ENCODE results near the gene SDCCAG8.
"Not testable (repeated sequence)": the region's sequence is repeated elsewhere in the genome, so short reads cannot be mapped to it uniquely, and the experiment has no call there.

SDCCAG8 gene

DNA sequence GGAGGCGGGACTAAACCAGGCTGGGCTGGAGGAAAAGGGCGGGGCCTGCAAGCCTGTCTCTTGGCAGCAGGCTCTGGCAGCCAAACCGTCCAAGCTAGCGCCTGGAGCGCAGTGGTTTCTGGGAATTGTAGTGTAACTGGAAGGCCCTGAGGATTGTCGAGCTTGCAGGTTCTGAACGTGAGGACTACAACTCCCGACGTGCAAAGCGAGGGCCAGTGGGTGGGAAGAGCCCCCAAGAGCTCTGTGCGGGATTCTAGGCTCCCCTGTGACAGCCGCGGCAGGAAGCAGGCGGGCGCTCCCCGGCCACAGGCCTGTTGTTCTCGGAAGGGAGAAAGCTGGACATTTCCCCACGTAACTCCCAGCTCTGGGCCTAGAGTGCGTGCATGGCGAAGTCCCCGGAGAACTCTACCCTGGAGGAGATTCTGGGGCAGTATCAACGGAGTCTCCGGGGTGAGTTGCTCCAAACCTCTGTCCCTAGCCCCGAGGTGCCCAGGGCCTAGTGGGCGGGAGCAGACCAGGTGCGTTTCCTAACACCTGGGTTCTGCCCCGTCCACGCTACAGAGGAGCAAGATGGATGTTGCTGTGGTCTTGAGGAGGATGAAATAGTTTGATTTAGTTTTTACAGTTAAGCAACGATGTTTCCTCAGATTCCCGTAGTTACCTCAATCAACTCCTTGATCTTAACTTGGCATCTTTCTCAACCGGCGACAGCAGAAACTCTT, at the start of gene SDCCAG8:
SDCCAG8 (plus strand) TSS at position 251 of the 722 bp plus-strand sequence; CDS start at position 384, 133 bp downstream.
- DNase-seq = peak; percentile 99

- DNase-seq = not testable (repeated sequence)
These were observed 43.9 kb upstream of the SDCCAG8 start for GRCh38 chr1:243211984-243212383.

DNA sequence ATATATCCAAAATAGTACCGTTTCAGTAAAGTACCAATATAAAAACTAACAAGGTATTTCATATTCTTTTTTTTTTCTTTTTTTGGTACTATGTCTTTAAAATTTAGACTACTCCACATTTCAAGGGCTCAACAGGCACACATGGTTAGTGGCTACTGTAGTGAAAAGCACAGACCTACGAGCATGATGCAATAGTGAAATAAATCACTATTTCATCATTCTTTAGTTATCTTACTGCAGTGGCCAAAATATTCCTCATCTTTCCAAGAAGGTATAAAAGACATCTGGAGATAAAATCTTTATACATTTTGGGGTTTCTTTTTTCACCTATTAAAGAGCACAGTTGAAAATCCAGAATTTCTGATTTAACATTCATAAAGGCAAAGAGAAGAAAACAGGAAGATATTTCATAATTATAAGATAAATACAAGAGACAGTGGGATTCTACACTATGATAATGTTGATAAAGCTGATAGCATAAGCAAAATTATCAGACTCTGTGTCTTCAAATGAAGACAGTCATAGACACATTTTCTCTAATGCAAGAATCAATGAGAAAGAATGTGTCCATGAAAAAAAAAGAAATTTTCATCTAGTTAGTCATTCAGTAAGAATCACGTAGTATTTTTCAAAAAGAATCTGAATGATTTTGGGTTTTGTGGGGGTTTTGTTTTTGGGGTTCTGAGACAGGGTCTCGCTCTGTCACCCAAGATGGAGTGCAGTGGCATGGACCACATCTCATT, 42.6 kb upstream of the SDCCAG8 start:
- DNase-seq = no peak

DNA sequence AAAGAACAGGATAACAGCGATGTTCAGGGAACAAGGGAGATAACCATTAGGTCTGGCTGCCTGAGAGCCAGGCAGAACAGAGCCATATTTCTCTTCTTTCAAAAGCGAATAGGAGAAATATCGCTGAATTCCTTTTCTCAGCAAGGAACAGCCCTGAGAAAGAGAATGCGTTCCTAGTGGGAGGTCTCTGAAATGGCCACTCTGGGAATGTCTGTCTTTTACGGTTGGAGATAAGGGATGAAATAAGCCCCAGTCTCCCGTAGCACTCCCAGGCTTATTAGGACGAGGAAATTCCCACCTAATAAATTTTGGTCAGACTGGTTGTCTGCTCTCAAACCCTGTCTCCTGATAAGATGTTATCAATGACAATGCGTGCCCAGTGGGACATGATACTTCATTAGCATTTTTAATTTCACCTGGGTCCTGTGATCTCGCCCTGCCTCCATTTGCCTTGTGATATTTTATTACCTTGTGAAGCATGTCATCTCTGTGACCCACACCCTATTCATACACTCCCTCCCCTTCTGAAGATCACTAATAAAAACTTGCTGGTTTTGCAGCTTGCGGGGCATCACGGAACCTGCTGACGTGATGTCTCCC, 40.5 kb upstream of the SDCCAG8 start:
- not testable (repeated sequence) for DNase-seq

DNA sequence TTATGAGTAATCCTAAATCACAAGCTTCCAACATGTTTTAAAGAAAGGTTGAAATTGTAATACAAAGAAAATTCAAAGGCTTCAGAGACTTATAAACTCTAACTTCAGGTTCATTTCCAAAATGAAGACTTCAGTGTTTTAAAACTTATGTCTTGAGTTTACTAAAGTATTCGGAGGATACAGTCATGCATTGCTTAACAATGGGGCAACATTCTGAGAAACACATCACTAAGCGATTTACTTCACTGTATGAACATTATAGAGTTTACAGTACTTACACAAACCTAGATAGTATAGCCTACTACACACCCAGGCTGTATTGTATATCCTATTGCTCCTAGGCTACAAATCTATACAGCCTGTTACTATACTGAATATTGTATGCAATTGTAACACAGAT, 39.1 kb upstream of the SDCCAG8 start:
- no peak for DNase-seq

- DNase-seq = no peak
These were observed 38.5 kb upstream of the SDCCAG8 start for GRCh38 chr1:243217349-243217748.

DNA sequence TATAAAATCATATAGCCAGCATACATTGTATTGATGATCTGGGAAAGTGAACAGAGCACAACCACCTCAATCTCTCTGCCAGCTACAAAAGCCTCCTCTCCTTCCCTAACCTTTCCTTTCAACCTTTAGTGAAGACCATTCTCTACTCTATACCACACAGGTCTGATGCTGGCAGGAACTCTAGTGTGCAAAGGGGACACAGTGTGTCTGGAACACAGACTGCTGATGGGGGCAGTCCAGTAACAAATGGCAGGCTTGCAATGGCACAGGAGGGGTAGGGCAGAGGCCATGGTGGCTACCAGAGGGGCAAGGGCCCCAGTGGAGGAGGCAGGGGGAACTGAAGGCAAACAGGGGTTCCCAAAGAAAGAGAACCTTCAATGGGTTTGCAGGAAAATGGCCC, 37.8 kb upstream of the SDCCAG8 start:
- DNase-seq = no peak

DNA sequence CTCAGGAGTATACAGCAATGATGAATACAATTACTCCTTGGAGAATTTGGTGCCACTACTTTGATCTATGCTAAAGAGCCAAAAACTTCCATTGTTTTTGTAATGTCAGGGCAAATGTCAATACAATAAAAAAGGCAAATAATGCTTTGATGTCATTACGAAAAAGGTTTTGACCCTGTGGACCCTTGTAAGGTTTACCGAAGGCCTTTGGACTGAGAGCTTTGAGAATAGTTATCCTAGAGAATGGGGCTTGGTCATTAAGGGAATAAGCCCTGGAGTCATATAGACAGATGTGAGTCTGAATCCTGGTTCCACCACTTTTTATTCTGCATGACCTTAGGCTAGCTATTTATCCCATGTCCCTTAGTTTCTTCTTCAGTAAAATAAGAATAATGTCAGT, 28.2 kb upstream of the SDCCAG8 start:
- no peak for DNase-seq

GRCh38 chr1:243229526-243229925, 26.3 kb upstream of the SDCCAG8 start:
- DNase-seq = no peak

- no peak for DNase-seq
These were observed 24.9 kb upstream of the SDCCAG8 start for GRCh38 chr1:243230914-243231313.

DNA sequence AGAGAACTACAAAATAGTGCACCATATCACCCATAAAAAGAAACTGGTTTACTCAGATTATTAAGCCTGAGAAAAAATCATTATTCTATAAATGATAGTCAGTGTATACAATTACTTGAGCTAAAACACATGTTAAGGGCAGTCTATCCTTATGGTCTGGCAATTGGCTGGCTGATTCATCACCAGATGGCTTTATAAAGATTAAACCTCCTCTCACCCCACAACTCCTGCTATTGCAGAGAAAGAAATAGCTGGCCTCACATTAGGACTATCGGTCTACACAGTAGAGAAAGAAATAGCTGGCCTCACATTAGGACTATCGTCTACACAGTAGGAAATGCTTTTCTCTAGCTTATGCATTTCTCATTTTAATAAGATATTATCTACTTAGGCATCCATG, 21.9 kb upstream of the SDCCAG8 start:
- DNase-seq = no peak

- no peak for DNase-seq
These were observed 20.7 kb upstream of the SDCCAG8 start for GRCh38 chr1:243234978-243235647.

- no peak for DNase-seq
These were observed 19.1 kb upstream of the SDCCAG8 start for GRCh38 chr1:243236604-243237252.

GRCh38 chr1:243244432-243244841, 11.4 kb upstream of the SDCCAG8 start:
- no peak for DNase-seq

GRCh38 chr1:243246916-243247315, 8.9 kb upstream of the SDCCAG8 start:
- no peak for DNase-seq

DNA sequence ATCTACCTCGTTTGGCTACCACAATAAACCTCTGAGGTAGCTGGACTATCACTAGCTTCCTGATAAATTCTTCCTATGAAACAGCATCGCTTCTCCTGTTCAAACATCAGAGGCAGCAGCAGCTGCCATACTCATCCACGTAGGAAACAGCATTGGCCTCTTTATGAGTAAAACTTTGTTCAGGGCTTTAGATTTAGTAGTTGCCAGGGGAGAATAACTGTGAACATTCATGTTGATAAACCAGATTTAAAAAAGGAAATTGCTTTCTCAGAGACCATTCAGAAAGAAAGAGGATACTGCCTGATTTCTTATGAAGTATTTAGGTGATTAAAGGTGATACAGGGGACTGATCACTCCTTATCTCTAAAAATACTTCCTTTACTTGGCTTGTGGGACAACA, 7.9 kb upstream of the SDCCAG8 start:
- DNase-seq = no peak

- no peak for DNase-seq
These were observed 6.6 kb upstream of the SDCCAG8 start for GRCh38 chr1:243249214-243249613.

- DNase-seq = no peak
These were observed 5.7 kb upstream of the SDCCAG8 start for GRCh38 chr1:243250102-243250501.

- no peak for DNase-seq
These were observed 4.3 kb upstream of the SDCCAG8 start for GRCh38 chr1:243251539-243251938.

DNA sequence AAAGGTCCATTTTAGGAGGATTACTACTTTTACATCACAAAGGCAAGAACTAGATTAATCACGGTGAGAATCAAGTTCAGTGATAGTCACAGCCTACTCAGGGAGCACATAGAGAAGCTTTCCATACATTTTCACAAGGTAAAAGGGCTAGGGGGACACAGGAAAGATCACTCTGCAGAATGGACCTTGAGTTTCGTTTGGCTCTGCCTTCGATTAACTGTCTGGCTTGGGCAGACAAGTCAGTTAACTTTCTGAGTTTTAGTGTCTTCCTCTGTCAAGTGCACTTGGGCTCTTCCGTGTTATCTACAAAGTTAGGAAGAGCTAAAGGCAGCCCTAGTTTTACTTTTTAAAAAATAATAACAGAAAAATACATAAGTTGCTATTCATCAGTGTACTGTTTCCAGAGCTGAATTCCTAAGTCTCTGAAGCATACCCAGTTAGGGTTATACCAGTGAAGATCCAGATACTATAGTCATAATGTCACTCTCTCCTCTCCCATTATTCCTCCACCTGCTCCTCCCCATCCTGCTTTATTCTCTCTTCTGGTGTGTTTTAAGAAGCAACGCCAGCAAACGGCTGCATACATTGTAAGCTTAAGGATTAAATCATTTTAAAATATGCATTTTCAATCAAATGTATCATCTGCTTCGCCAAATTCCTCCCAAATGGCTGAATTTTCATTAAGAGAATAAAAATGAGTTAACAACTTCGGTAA, 2.5 kb upstream of the SDCCAG8 start:
- no peak for DNase-seq

DNA sequence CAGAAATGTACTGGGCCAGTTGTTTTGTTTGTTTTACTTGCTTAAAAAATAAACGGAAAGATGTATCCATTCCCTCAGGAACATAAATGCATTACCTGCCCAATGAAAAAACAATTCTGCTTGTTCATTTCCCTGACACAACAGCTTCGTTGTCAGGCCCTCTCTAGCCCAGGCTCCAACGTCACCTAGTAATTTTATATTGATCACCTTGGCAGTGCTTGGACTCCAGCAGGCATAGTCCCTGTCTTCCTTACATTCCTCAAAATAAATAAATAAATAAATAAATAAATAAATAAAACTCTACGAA, 2.0 kb upstream of the SDCCAG8 start:
- no peak for DNase-seq

DNA sequence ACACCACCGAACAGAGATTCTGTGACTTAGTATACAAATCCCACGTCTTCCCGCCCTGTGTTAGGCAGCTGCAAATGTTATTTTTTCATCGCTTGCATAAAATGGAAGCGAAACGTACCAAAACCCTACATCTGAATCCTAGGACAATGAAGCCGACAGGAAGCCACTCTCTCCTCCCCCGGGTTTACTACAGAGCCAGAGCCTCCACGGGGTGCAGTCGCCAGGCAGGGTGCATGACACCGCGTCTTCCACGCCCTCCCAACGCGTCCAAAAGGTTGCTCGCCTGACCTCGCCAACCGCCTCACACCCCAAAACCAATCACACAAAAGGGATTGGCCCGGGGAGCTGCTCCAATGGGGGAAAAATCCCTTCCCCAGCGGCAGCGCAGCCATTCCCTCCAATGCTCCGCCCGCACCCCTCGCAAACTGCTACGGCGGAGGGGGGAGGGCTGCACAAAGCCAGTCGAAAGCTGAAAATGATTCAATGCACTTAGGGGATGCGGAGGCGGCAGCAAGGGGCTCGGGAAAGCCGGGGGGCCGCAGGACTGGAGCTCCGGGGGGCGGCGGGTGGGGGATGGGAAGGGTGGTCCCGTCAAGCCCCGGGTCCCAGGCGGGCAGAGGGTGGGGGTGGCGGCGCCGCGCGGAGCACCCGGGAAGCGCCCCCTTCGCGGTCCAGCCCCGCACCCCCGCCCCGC, 1.5 kb upstream of the SDCCAG8 start:
- DNase-seq = peak; percentile 38

All from SHP77 treated with DMSO at 0.1 percent for 48 hours (cell line).